ENCODE data around the gene ROPN1L.

Gene ROPN1L

DNA sequence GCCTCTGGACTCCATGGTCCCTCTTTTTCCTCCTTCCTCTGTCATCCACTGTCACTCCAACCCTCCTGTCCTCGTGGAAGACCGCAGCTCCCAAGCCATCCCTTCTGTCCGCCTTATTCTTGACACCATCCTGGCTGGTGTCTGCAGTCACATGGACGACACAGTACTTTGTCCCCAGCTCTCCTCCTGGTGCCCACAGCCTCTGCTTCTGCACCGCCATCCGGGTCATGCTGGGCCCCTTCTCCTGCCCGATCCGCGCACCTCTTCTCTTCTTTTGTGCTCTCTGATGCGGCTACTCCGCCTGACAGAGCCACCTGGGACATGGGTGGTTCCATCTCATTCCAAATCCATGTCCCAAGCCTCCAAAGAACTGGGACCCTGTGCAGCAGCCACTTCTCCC is 22.5 kb downstream of the ROPN1L start:
- Histone ChIP-seq H3K4me3 (ENCODE audit: low read depth in 1 of 2, low read length in 1 of 2) (no peak overlapping the region), H3K9me3 (no peaks in the 10 kb centered on the region), H3K36me3 (peaks cover 49% of the 10 kb centered on the region), H3K27ac (no peak overlapping the region), H3K4me1 (ENCODE audit: control insufficient read depth in 1 of 2, insufficient read depth in 1 of 2, low read depth in 1 of 2, low read length in 1 of 2) (peaks cover 21 to 23% of the 10 kb centered on the region in 2 experiments), H3K27me3 (no peaks in the 10 kb centered on the region)
- TF ChIP-seq, protein P1, sequence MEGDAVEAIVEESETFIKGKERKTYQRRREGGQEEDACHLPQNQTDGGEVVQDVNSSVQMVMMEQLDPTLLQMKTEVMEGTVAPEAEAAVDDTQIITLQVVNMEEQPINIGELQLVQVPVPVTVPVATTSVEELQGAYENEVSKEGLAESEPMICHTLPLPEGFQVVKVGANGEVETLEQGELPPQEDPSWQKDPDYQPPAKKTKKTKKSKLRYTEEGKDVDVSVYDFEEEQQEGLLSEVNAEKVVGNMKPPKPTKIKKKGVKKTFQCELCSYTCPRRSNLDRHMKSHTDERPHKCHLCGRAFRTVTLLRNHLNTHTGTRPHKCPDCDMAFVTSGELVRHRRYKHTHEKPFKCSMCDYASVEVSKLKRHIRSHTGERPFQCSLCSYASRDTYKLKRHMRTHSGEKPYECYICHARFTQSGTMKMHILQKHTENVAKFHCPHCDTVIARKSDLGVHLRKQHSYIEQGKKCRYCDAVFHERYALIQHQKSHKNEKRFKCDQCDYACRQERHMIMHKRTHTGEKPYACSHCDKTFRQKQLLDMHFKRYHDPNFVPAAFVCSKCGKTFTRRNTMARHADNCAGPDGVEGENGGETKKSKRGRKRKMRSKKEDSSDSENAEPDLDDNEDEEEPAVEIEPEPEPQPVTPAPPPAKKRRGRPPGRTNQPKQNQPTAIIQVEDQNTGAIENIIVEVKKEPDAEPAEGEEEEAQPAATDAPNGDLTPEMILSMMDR (IDR thresholded peaks at IDR 0.05): no peak

DNA sequence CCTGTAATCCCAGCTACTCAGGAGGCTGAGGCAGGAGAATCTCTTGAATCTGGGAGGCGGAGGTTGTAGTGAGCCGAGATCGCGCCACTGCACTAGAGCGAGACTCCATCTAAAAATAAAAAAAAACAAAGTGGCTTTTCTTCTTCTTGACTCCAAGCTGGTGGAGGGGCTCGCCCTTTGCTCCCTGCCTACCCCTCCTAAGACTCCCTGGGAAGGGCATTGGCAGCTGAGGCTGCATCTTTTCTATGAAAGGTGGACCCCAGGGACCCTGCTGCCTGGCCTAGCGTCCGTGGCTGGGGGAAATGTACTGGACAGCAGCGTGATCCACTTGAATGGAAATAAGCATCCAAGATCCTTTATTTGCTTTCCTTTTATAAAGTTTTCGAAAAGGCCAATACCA is 24.0 kb downstream of the ROPN1L start:
- no peaks in the 10 kb centered on the region for H3K27me3 ChIP-seq
- H3K36me3 ChIP-seq: peaks cover 50% of the 10 kb centered on the region
- no peaks in the 10 kb centered on the region for H3K9me3 ChIP-seq
- TF ChIP-seq, protein P1 (IDR thresholded peaks at IDR 0.05): no peak
- peak overlapping the region; percentile 78 for H3K27ac ChIP-seq
- peaks cover 21 to 23% of the 10 kb centered on the region in 2 experiments for H3K4me1 ChIP-seq (ENCODE audit: control insufficient read depth in 1 of 2, insufficient read depth in 1 of 2, low read depth in 1 of 2, low read length in 1 of 2)
- no peak overlapping the region for H3K4me3 ChIP-seq (ENCODE audit: low read depth in 1 of 2, low read length in 1 of 2)

DNA sequence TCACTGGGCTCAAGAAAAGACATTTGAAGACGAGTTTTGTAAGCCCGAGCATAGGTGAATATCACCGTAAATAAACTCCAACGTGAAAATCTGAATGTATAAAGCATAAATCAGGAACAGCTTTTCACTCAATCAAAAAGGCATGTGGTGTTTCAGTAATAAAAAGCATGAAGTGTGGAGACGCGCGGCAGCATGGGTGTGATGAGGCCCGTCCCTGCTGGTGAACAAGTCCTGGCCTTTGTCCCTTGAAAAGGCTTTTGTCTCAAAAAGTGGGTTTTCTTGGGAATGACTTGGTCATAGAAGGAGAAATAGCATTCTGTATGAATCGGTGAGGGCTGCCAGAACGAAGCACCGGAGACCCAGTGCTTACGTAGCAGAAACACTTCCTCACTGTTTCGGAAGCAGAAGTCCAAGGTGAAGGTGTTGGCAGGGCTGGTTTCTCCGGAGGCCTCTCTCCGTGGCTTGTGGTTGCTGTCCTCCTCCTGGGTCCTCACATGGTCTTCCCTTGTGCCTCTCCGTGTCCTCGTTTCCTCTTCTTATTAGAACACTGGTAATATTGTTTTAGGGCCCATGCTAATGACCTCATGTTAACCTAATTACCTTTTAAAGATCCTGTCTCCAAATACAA is 24.9 kb downstream of the ROPN1L start:
- Histone ChIP-seq H3K4me3 (ENCODE audit: low read depth in 1 of 2, low read length in 1 of 2) (peak overlapping the region; percentile 3 to 19), H3K9me3 (no peaks in the 10 kb centered on the region), H3K36me3 (peaks cover 47% of the 10 kb centered on the region), H3K27ac (peak overlapping the region; percentile 78), H3K4me1 (ENCODE audit: control insufficient read depth in 1 of 2, insufficient read depth in 1 of 2, low read depth in 1 of 2, low read length in 1 of 2) (peaks cover 21 to 23% of the 10 kb centered on the region in 2 experiments), H3K27me3 (no peaks in the 10 kb centered on the region)
- TF ChIP-seq, protein P1 (IDR thresholded peaks at IDR 0.05): no peak

DNA sequence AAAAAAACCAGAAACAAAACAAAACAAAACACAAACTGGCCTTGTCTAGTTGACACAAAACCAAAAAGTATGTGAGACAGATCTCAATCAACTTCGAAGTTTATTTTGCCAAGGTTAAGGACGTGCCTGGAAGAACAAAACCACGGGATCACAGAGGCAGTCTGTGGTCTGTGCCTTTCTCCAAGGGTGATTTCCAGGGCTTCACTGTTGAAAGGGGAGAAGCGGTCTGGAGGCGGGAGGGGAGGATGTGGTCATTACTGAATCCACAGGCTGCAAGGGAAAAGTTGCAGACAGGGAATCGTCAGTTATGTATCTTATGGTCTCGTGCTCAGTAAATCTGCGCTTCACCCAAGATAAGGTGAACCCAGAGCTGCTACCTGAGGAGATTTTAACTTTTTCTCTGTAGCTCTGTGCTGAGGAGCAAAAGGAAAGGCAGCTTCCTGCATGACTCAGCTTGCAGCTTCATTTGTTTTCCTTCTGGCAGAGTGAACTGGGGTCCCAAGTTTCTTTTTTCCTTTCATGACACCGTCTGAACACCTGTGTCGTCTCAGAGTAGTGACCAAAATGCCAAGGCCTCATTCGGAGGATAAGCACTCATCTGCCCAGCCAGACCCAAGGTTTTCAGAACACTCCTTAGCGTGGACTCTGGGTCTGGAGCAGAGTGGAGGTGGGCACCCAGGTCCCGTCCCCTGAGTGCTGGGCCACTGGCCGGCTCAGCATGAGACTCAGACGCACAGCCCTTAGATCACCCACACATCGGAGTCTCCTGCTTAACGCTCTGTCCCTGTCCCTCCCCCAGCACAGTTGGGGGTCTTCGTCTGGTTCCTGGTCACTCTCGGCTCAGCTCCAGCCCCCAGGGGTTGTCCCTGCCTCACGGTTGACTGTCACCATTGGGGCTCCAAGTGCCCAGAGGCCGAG is 25.9 kb downstream of the ROPN1L start:
- Histone ChIP-seq H3K27me3 (no peaks in the 10 kb centered on the region), H3K4me1 (ENCODE audit: control insufficient read depth in 1 of 2, insufficient read depth in 1 of 2, low read depth in 1 of 2, low read length in 1 of 2) (peaks cover 21 to 25% of the 10 kb centered on the region in 2 experiments)
- TF ChIP-seq, protein P1 (IDR thresholded peaks at IDR 0.05): no peak

DNA sequence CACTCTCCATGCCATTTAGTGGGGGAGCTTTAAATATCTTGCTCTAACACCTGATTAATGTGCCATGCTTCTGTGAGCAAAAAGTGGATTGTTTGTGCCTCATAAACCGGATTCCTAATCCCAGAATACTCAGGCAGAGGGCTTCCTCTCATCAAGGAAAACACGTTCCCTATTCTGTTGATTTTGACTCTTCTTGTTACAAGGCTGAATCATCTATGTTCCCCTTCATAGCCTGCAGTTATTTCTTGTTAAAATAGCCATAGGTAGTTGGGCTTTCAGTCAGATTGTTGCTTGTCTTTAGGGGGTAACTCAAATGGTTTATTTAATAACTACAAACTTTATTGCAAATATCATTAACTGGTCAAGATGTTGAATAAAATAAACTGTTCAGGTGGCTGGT is 26.6 kb downstream of the ROPN1L start:
- peak overlapping the region; percentile 13 for H3K27ac ChIP-seq
- H3K4me1 ChIP-seq (ENCODE audit: control insufficient read depth in 1 of 2, insufficient read depth in 1 of 2, low read depth in 1 of 2, low read length in 1 of 2): peaks cover 28 to 32% of the 10 kb centered on the region in 2 experiments
- peaks cover 44% of the 10 kb centered on the region for H3K36me3 ChIP-seq
- TF ChIP-seq, protein P1 (IDR thresholded peaks at IDR 0.05): no peak
- no peaks in the 10 kb centered on the region for H3K27me3 ChIP-seq
- H3K4me3 ChIP-seq (ENCODE audit: low read depth in 1 of 2, low read length in 1 of 2): no peak overlapping the region
- H3K9me3 ChIP-seq: no peaks in the 10 kb centered on the region

More for the DNA sequence above, 25.9 kb downstream of the ROPN1L start:
- H3K27ac ChIP-seq: peak overlapping the region; percentile 78
- no peaks in the 10 kb centered on the region for H3K9me3 ChIP-seq
- peaks cover 47% of the 10 kb centered on the region for H3K36me3 ChIP-seq
- H3K4me3 ChIP-seq (ENCODE audit: low read depth in 1 of 2, low read length in 1 of 2): peak overlapping the region in 1 of 2 experiments; percentile 19
